Measurements from ENCODE around the gene GRM5.

DNA sequence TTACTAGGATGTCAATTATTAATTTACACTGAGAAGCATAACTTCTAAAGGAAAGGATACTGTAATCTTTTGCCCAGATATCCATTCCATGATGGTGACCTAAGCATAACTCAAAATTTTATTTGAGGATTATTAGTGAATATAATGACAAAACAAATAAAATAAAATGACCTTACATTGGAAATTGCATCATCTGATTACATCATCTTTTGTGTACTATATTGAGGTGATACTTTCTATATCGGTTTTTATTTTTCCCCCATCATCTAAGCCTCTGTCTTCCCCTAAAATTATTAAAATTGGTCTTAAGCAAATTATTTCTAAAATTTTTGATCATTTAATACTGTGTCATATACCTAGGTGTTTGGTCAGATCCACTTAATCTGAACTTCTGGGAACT is 578.1 kb downstream of the GRM5 start:
- TF ChIP-seq, protein P1, sequence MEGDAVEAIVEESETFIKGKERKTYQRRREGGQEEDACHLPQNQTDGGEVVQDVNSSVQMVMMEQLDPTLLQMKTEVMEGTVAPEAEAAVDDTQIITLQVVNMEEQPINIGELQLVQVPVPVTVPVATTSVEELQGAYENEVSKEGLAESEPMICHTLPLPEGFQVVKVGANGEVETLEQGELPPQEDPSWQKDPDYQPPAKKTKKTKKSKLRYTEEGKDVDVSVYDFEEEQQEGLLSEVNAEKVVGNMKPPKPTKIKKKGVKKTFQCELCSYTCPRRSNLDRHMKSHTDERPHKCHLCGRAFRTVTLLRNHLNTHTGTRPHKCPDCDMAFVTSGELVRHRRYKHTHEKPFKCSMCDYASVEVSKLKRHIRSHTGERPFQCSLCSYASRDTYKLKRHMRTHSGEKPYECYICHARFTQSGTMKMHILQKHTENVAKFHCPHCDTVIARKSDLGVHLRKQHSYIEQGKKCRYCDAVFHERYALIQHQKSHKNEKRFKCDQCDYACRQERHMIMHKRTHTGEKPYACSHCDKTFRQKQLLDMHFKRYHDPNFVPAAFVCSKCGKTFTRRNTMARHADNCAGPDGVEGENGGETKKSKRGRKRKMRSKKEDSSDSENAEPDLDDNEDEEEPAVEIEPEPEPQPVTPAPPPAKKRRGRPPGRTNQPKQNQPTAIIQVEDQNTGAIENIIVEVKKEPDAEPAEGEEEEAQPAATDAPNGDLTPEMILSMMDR (IDR thresholded peaks at IDR 0.05; ENCODE audit: low read length), result no peak
- no peak for TF ChIP-seq EZH2 (IDR thresholded peaks at IDR 0.05; ENCODE audit: borderline replicate concordance, low read length)
